Measurements from ENCODE around the gene FBXO22.
"Not testable (repeated sequence)": the region's sequence is repeated elsewhere in the genome, so short reads cannot be mapped to it uniquely, and the experiment has no call there.

FBXO22 gene

DNA sequence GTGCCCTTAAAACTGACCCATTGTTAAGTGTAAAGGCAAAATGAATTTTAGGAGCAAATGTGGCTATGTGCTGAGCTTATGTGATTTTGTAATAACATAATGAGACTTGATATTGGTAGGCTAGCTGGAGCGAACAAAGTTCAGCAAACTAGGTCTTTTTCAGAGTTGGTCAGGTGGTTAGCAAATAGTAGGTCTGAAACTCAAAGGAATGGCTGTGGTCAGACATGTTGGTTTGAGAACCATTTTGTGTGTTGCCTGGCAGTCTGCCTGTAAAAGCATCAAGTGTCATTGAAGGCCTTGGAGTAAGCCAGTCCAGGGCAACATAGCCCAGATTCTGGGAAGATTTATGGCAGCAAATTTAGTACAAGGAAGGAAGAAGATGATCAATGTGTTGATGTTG lies 16.4 kb downstream of the FBXO22 start:
- DNase-seq (ENCODE audit: low read depth), result no peak

DNA sequence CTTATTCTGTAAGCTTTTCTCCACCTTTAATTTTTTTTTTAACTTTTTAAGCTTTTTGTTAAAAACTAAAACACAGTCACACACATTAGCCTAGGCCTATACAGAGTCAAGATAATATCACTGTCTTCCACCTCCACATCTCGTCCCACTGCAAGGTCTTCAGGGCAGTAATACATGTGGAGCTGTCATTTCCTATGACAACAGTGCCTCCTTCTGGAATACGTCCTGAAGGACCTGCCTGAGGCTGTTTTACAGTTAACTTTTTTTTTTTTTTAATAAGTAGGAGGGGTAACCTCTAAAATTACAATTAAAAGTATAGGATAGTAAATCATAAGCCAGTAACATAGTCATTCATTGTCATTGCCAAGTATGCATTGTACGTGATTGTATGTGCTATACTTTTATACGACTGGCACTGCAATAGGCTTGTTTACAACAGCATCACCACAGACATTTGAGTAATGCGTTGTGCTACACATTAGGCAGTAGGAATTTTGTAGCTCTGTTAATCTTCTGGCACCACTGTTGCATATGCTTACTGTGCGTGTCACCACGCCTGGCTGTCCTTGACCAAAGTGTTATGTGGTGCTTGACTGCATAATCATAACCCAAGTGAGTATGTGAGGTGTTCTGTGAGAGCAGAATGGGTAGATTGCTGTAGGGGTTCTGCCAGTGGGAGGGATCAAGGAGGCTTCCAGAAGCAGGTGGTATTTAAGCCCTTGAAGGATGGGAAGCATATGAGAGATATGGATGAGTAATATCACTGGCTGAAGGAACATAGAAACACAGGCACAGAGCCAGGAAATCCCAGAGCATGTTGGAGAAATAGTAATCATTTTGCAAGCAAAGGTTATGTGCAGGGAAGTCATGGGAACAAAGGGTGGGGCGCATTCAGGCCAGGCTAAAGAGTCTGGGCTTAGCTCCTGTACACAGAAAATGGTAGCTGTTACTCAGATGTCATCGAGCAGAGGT lies 18.3 kb downstream of the FBXO22 start:
- DNase-seq (ENCODE audit: low read depth), result no peak

DNA sequence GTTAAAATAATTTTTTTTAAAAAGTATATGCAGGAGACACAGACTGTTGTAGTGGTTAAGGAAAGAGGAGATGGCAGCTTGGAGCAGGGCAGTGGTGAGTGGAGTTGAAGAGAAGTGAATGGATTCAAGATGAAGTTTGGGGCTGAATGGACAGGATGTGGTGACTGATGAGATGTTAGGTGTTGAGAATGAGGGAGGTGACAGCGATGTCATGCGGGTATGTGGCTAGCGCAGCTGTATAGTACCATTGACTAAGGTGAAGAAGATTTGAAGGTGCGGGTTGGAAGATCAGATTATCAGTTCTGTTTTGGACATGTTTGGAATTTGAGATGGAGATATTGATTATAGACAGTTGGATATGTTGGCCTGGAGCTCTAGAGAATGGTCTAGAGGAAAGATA lies 20.1 kb downstream of the FBXO22 start:
- DNase-seq (ENCODE audit: low read depth), result no peak

DNA sequence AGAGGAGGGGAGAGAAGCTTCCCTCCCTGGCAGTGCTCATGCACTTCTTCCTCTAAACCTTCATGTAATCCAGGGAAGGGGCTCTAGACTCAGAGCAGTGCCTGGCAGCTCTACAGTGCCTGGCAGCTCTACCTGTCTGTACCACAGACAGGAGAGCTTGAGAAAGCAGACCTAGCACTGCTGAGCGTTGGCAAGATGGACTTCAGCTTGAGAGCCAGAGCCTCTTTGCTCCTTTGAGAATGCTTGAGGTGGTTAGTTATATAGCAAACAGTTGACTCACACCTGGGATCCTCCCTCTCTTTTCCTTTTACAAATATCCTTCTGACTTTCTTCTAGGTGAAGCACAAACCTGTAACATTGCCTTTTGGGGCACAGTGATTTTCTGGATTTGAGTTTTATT lies 20.9 kb downstream of the FBXO22 start:
- DNase-seq (ENCODE audit: low read depth), result no peak

DNA sequence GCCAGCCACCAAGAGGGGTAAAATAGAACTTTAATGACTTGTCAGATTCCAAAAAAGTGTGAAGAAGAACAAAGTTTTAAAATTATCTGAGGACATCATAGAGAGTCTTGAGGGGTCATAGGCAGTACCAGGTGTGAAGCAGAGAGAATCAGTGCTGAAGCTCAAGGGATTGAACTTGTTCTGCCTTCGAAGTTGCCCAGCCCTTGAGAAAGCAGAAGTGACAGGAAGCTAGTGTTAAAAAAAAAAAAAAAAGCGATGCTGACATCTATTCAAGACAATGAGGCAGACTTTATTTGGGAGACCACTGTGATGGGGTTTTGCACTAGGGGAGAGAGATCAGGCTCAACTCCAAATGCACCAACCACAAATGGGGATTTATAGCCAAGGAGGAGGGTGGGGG lies 21.8 kb downstream of the FBXO22 start:
- DNase-seq (ENCODE audit: low read depth), result no peak

DNA sequence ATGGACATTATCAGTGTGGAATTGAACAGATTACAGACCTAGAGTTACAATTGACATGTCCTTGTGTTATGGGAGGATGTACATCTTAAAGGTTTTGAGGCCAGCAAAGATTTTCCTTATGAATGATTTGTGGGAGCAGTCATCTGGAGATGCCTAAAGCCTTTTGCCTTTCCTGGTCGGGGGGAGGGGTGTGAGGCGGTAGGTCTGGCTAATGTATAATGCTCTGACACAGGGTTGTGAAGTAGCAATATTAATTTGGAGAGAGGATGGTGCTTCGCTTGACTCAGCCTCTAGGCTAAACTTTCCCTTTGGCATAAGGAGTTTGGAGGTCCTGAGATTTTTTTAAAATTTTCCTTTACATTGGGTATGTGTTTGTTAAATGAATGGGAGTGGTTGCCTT lies 23.3 kb downstream of the FBXO22 start:
- DNase-seq (ENCODE audit: low read depth), result no peak

DNA sequence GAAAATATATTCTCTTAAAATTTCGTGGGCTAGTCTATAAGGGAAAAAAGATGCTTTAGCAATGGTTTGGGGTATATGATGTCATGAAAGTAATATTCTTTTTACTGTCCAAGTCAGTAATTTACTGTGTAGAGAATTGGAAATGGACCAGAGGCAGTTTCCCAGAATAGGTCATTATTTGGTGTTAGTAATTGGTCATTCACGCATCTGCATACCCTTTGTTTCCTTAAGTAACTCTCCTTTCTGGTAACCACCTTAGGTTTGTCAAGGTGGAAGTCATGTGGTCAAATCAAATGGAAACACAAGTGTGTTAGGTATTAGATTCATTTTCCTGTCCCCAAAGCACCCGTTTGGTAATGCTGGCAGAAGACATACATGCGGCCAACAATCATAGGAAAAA lies 23.9 kb downstream of the FBXO22 start:
- no peak for DNase-seq (ENCODE audit: low read depth)

DNA sequence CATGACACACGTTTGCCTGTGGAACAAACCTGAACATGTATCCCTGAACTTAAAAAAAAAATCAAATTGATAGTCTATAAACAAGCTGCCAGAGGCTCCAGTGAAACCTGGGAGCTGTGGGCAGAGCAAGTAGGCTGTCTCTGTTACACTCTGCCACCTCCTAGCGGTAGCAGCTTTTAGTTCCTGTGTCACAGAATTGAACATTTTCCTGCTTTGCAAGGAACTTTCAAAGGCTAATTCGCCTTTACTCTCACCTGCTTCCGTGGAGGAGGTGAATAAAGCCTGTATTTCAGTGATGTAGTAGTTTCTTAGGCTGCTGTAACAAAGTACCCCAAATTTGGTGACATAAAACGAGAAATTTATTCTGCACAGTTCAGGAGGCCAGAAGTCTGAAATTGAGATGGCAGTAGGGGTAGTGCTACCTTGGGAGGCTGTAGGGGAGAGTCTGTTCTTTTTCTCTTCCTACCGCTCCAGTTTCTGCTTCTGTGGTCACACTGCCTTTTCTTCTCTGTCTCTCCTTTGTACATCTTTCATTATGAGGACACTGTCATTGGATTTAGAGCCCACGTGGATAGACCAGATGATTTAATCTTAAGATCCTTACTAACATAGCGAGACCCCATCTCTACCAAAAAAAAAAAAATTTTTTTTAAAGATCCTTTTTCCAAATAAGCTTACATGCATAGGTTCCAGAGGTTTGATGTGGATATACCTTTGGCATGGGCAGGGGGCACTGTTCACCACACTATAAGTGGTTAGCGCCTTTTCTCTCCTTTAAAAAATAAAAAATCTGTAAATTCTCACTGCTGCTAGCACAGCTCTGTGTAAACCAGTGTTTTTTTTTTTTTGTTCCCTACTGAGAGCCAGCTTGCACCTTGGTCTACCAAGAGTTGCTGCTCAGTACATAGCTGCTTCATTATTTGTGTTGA lies 25.3 kb downstream of the FBXO22 start:
- no peak for DNase-seq (ENCODE audit: low read depth)

DNA sequence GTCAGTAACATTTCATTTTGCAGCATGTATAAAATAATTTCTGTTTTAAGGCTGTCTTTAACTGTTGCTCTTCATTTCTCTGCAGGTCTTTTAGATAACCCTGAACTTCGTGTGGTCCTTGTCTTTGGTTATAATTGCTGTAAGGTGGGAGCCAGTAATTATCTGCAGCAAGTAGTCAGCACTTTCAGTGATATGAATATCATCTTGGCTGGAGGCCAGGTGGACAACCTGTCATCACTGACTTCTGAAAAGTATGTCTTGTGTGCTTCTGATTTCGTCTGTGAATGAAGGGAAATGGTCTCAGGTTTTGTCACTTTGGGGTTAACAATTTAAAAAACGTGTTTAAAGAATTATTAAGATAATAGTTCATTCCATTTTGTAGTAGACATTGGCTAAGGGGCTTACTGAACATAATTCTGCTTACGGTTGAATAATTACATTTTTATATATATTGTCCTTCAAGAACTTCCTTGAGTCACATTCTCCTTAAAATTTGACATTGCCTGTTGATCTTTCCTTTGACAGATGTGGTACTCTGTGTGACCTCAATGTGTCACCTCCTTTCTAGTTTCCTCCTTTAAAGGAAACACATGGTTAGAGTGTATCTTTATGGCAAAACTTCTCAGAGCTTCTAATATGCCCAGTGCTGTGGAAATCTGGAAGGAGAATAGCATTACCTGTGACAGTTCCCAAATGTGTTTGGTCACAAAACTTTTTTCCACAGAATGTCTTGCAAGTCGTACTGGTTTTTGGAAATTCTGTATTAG lies 26.3 kb downstream of the FBXO22 start:
- DNase-seq (ENCODE audit: low read depth), result no peak

DNA sequence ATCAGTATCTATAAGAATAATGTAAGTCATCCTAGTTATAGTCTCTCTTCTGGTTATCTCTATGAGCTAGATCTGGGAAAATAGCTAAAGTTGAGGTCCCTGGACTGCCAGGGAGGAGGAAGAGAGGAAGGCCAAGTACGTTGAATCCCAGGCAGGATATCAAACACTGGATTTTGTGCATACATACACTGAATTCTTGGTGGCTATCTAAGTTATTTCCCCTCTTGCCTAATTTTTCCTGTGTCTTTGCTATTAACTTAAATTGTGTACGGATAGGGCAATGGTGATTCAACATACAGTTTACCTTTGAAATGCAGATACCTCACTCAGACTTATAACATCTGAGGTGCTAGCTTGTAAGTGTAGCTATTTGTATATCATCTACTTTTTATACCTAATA lies 27.2 kb downstream of the FBXO22 start:
- no peak for DNase-seq (ENCODE audit: low read depth)

DNA sequence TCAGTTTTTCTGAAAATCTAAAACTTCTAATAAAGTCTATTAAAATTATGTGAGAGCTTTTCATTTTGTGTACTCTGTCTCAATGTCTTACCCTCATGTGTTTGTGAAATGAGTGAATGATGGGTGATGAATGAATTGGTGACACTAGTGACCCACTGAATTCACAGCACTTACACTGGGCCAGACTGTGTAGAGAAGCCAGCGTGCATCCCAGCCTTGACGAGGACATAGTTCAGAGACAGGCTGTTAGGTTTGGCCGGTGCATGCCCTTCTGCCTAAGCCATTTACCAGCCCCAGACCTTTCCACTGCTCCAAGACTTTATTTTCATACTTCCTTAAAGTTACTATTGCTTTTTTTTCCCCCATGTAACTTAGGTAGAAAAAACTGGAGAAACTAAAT lies 38.8 kb downstream of the FBXO22 start:
- DNase-seq (ENCODE audit: low read depth), result no peak

DNA sequence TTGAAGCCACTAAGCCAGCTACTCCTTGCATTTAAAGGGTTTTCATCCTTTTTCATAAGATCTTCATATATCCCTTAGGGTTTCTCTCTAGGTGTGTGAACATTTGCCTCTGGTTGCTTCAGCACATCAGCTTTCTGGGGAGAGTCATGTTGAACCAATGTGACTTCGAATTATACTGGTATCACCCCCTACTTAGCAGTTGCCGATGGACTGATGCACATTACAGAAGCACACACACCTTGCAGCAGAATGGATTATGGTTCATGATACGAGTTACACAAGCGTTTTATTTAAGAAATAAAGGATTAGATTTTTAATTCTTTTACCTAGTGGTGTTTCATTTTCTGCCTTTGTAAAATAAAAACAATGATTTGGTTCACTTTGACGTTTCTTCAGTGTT lies 39.6 kb downstream of the FBXO22 start:
- no peak for DNase-seq (ENCODE audit: low read depth)

DNA sequence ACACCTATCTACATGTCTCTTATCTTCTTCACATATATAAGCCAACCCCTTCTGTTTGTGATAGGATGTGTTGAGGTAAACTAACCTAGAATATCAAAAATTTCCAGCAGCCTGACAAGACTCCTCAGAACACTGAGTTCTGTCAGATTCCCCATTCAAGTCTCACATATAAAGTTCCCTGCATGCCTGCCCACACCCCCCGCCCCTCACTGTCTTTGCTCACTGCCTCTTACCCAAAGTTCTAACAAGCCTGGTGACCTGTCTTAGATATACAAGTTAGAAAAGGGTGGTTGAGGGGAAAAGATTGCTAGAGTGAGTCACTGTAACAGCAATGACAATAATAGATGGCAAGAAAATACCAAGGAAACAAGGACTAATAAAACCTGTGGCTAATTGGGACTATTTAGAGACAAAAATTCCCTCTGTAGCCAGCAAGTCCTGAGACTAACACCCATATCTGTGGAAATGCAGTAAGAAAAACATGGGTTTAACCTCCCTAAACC lies 40.1 kb downstream of the FBXO22 start:
- no peak for DNase-seq (ENCODE audit: low read depth)

DNA sequence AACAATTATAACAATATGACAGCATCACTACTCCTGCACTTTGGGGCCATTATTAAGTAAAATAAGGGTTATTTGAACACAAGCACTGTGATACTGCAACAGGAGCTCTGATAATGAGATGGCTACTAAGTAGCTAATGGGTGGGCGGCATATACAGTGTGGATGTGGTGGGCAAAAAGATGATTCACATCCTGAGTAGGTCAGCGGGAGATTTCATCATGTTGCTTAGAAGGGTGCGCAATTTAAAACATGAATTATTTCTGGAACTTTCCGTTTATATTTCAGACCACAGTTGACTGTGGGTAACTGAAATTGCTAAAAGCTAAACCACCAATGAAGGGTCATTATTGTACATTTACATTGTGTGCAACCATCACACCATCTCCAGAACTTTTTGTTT lies 42.3 kb downstream of the FBXO22 start:
- DNase-seq (ENCODE audit: low read depth), result no peak

DNA sequence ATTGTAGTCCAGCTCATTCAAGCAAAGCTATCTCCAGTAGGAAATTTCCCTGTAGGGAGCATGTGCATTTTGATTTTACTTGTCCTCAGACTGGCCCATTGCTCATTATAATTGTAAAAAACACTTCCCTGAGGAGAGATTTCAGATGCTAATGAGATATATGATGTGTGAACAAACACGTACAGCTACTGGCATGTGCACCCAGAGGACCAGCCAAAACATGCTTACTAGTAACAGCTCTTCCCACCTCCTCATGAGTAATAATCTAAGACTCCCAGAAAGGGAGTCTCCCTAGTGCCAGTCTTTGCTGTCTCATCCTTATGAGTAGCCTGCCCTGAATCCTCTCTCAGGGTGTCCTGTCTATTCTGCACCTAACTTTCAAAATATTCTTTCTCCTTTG lies 43.4 kb downstream of the FBXO22 start:
- DNase-seq (ENCODE audit: low read depth), result no peak

DNA sequence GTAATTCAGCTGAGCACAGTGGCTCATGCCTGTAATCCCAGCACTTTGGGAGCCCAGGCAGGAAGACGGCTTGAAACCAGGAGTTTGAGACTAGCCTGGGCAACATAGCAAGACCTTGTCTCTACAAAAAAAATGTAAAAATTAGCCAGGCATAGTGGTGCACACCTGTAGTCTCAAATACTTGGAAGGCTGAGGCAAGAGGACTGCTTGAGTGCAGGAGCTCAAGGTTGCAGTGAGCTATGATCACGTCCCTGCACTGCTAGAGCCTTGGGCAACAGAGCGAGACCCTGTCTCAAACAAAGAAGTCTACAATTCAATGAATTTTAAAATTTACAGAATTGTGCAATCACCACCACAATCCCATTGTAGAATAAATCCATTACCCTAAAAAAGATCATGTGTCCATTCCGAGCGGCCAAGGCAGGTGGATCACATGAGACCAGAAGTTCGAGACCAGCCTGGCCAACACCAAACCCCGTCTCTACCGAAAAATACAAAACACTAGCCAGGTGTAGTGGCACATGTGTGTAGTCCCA lies 45.2 kb downstream of the FBXO22 start:
- no peak for DNase-seq (ENCODE audit: low read depth)

DNA sequence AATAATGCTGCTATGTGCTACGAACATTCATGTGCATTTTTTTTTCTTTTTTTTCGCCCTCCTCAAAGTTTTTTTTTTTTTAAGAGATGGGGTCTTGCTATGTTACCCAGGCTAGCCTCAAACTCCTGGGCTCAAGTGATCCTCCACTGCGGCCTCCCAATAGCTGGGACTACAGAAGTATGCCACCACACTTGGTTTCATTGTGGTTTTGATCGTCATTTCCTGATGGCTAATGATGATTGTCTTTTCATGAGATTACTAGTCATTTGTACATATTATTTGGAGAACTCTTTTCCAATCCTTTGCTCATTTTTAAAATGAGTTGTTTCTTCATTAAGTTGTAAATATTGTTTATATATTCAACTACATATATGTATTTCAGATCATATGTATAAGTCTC lies 48.8 kb downstream of the FBXO22 start:
- no peak for DNase-seq (ENCODE audit: low read depth)

DNA sequence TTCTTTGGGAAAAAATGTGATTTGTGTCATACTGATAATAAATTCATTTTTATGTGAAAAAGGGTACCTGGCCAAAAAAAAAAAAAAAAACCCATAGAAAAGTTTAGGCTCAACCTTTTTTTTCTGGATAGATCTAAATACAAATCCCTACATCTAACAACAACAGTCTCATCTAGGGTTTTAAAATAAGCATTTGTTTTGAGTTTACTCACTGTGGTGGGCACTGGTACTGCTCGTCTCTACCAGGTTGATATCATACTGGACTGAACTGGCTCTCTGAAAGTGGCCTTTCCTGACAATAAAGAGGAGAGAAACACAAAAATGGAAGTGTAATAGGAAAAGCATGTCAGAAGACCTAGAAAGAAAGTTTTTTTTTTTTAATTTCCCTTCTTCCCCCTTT lies 52.0 kb downstream of the FBXO22 start:
- no peak for DNase-seq (ENCODE audit: low read depth)

DNA sequence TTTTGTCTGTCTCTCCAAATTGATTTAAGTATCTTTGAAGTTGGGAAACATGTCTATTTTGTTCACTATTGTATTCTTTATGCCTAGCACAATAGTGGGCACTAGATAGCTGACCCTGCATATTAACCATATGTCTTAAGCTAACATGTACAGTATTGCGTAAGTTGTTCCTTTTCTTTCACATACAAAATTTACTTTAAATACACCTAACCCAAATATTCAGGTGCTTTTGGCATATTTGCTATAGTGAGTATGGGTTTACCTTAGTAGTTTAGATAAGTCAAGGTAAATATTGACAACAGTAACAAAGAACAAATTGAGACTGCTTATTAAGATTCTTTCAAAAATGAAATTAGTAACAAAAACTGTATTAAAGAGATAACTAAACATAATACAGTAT lies 57.7 kb downstream of the FBXO22 start:
- DNase-seq (ENCODE audit: low read depth), result no peak

DNA sequence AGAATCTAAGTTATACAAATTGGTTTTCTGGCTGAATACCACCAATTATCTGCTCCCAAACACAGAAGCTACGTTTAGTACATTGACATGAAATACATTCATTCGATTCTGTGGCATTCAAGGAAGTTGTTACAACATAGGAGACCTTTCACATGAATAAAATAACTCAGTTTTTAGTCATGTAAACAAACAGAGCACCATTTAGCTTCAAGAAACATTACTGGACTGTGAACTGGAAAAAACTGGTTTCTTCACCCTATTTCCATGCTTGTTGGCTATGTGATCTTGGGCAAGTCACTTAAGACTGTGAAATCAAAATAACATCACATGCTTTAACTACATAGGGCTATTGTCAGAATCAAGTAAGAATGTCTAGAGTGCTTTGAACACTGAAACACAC lies 62.4 kb downstream of the FBXO22 start:
- DNase-seq (ENCODE audit: low read depth), result no peak

DNA sequence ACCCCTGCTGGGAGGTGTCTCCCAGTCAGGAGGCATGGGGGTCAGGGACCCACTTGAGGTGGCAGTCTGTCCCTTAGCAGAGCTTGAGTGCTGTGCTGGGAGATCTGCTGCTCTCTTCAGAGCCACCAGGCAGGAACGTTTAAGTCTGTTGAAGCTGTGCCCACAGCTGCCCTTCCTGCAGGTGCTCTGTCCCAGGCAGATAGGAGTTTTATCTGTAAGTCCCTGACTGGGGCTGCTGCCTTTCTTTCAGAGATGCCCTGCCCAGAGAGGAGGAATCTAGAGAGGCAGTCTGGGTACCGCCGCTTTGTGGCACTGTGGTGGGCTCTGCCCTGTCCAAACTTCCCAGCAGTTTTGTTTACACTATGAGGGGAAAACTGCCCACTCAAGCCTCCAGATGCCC lies 73.1 kb downstream of the FBXO22 start:
- not testable (repeated sequence) for DNase-seq (ENCODE audit: low read depth)

Data from stimulated activated CD8-positive, alpha-beta memory T cell treated with anti-CD3 and anti-CD28 coated beads, Interleukin-12 subunit alpha, Interleukin-12 subunit beta, amount 100 ng/mL, for 1 hour (primary cell).